Body of pancreas (tissue), 4 donors: ENCODE data around the gene POLR1G.

Source experiments
- POLR2A ChIP-seq, 3 donors: fragments of 450-650 bp; IDR thresholded peaks; one replicate each; pipeline ENCODE4 v1.6.1; 2016; ENCODE audit warnings: antibody characterized with exemption in 3 of 3, mild to moderate bottlenecking in 2 of 3
- TF ChIP-seq, protein P1 (sequence below), 7 experiments: fragments of 450-650 bp in 4 of 7; fragments of 200-600 bp in 3 of 7; sonication (generic) in 3 of 7; IDR thresholded peaks; one replicate each; pipeline ENCODE4 v1.5.1; 2016 to 2019; ENCODE audit warnings: antibody characterized with exemption in 7 of 7

DNA sequence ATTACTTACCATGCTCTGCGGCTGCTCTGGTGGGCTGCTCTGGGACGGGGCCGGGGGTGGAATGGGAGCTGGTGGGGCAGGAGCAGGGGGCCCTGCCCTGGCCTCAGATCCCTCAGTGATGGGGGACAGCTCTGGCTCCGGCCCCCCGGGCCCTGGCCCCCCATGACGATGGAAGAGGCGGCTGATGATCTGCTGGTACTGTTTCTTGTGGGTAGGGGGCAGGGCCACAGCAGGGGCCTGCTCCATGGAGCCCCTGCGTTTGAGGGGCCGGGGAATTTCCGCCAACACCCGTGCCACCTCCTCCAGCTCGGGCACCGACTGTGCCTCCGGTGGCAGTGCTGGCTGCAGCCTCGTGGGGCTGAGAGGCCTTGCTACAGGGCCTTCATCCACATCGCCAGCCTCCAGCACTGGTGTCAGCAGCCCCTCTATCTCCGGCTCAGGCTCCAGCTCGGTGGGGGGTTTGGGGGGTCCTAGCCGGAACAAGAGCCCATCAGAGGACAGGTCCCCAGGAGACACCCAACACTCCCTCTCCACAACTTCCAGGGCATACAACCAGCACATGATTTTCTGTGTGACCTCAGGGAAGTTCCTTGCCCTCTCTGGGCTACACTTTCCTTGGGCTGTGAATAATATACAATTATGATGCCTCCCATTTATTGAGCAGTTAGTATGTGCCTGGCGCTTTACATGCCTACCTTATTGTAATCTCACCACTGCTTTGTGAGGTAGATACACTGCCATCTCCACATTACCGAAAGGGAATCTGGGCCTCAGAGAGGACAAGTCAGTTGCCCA is 14.4 kb upstream of the POLR1G start:
- TF ChIP-seq, protein P1, sequence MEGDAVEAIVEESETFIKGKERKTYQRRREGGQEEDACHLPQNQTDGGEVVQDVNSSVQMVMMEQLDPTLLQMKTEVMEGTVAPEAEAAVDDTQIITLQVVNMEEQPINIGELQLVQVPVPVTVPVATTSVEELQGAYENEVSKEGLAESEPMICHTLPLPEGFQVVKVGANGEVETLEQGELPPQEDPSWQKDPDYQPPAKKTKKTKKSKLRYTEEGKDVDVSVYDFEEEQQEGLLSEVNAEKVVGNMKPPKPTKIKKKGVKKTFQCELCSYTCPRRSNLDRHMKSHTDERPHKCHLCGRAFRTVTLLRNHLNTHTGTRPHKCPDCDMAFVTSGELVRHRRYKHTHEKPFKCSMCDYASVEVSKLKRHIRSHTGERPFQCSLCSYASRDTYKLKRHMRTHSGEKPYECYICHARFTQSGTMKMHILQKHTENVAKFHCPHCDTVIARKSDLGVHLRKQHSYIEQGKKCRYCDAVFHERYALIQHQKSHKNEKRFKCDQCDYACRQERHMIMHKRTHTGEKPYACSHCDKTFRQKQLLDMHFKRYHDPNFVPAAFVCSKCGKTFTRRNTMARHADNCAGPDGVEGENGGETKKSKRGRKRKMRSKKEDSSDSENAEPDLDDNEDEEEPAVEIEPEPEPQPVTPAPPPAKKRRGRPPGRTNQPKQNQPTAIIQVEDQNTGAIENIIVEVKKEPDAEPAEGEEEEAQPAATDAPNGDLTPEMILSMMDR (IDR thresholded peaks at IDR 0.05), result no peak
- TF ChIP-seq POLR2A (IDR thresholded peaks at IDR 0.05), result no peak
